ENCODE data around the gene FGFR2. TPM values are rescaled to one million over a fixed set of nuclear protein-coding genes. Genes with fewer than 3 reads are reported as not detected.

Gene FGFR2
- total RNA-seq, 1 donor from 2014 or later = 2.9 TPM

GRCh38 chr10:121530481-121531075 is 67.7 kb downstream of the FGFR2 start:
- H3K9me3 Mint-ChIP-seq (ENCODE audit: low read depth) = no peaks in the 10 kb centered on the region
- peaks cover 20% of the 10 kb centered on the region for H3K4me1 Mint-ChIP-seq (ENCODE audit: low read depth)
- TF ChIP-seq CTCF (IDR thresholded peaks at IDR 0.05) = no peak
- H3K36me3 Mint-ChIP-seq (ENCODE audit: low read depth) = no peaks in the 10 kb centered on the region
- H3K27ac Mint-ChIP-seq (ENCODE audit: unreplicated experiment) = no peak overlapping the region
- no peak for DNase-seq (ENCODE audit: low spot score)
- no peak overlapping the region for H3K4me3 Mint-ChIP-seq (ENCODE audit: unreplicated experiment)
- H3K27me3 Mint-ChIP-seq (ENCODE audit: low read depth) = no peaks in the 10 kb centered on the region

- DNase-seq (ENCODE audit: low spot score) = no peak
- Mint-ChIP-seq H3K4me3 (ENCODE audit: unreplicated experiment) (no peak overlapping the region), H3K27me3 (ENCODE audit: low read depth) (no peaks in the 10 kb centered on the region), H3K27ac (ENCODE audit: unreplicated experiment) (peak overlapping the region; percentile 87), H3K9me3 (ENCODE audit: low read depth) (no peaks in the 10 kb centered on the region), H3K36me3 (ENCODE audit: low read depth) (no peaks in the 10 kb centered on the region), H3K4me1 (ENCODE audit: low read depth) (peaks cover 45% of the 10 kb centered on the region)
- no peak for TF ChIP-seq CTCF (IDR thresholded peaks at IDR 0.05)
Measured at GRCh38 chr10:121527690-121528089, 70.6 kb downstream of the FGFR2 start.

- Mint-ChIP-seq H3K27ac (ENCODE audit: unreplicated experiment) (no peak overlapping the region), H3K36me3 (ENCODE audit: low read depth) (no peaks in the 10 kb centered on the region), H3K4me1 (ENCODE audit: low read depth) (peaks cover 47% of the 10 kb centered on the region), H3K4me3 (ENCODE audit: unreplicated experiment) (no peak overlapping the region), H3K27me3 (ENCODE audit: low read depth) (no peaks in the 10 kb centered on the region), H3K9me3 (ENCODE audit: low read depth) (no peaks in the 10 kb centered on the region)
- DNase-seq (ENCODE audit: low spot score) = no peak
- TF ChIP-seq CTCF (IDR thresholded peaks at IDR 0.05) = no peak
Measured at GRCh38 chr10:121526801-121527221, 71.4 kb downstream of the FGFR2 start.

GRCh38 chr10:121526135-121526790 is 72.0 kb downstream of the FGFR2 start:
- Mint-ChIP-seq H3K36me3 (ENCODE audit: low read depth) (no peaks in the 10 kb centered on the region), H3K27me3 (ENCODE audit: low read depth) (no peaks in the 10 kb centered on the region), H3K27ac (ENCODE audit: unreplicated experiment) (no peak overlapping the region), H3K4me1 (ENCODE audit: low read depth) (peaks cover 47% of the 10 kb centered on the region), H3K4me3 (ENCODE audit: unreplicated experiment) (no peak overlapping the region), H3K9me3 (ENCODE audit: low read depth) (no peaks in the 10 kb centered on the region)
- no peak for DNase-seq (ENCODE audit: low spot score)
- TF ChIP-seq CTCF (IDR thresholded peaks at IDR 0.05) = no peak

- no peaks in the 10 kb centered on the region for H3K36me3 Mint-ChIP-seq (ENCODE audit: low read depth)
- H3K27me3 Mint-ChIP-seq (ENCODE audit: low read depth) = no peaks in the 10 kb centered on the region
- no peak overlapping the region for H3K4me3 Mint-ChIP-seq (ENCODE audit: unreplicated experiment)
- peaks cover 47% of the 10 kb centered on the region for H3K4me1 Mint-ChIP-seq (ENCODE audit: low read depth)
- no peak overlapping the region for H3K27ac Mint-ChIP-seq (ENCODE audit: unreplicated experiment)
- H3K9me3 Mint-ChIP-seq (ENCODE audit: low read depth) = no peaks in the 10 kb centered on the region
- TF ChIP-seq CTCF (IDR thresholded peaks at IDR 0.05) = no peak
- DNase-seq (ENCODE audit: low spot score) = no peak
Measured at GRCh38 chr10:121525251-121526134, 72.8 kb downstream of the FGFR2 start.
